Keratinocyte (primary cell): Measurements from ENCODE around the gene DGKA. TPM values are rescaled to one million over a fixed set of nuclear protein-coding genes. Genes with fewer than 3 reads are reported as not detected.

ENCODE experiments used
- DNase-seq: peaks from one replicate; pipeline ENCODE4 v3.0.0-alpha.2; 2011; ENCODE audit warnings: low read depth, missing footprints, low spot score
- FAIRE-seq: peaks from 2 replicates; lab custom pipeline; 2011; peaks lifted over from hg19 to GRCh38; lab: Jason Lieb, UNC
- H2AFZ ChIP-seq: 2 replicates; pipeline ENCODE4 v1.6.0; 2012; ENCODE audit warnings: low read length, control low read depth, inconsistent platforms; ENCODE audit not compliant: control insufficient read depth
- H3K27ac ChIP-seq: 2 replicates; pipeline ENCODE4 v1.5.1; 2011; ENCODE audit warnings: low read length; ENCODE audit not compliant: control insufficient read depth, insufficient read depth
- H3K27me3 ChIP-seq: 3 replicates; pipeline ENCODE4 v1.6.0; 2011; ENCODE audit warnings: low read length; ENCODE audit not compliant: control insufficient read depth, insufficient read depth; ENCODE audit errors: extremely low read depth
- H3K36me3 ChIP-seq, 2 experiments: 2 replicates in 1 of 2; 3 replicates in 1 of 2; pipeline ENCODE4 v1.5.1; 2011; ENCODE audit warnings: low read length in 2 of 2, mild to moderate bottlenecking in 1 of 2; ENCODE audit not compliant: control insufficient read depth in 2 of 2, insufficient read depth in 2 of 2; ENCODE audit errors: extremely low read depth in 1 of 2
- H3K4me1 ChIP-seq: 3 replicates; pipeline ENCODE4 v1.5.1; 2011; ENCODE audit warnings: low read length; ENCODE audit not compliant: control insufficient read depth, insufficient read depth; ENCODE audit errors: extremely low read depth
- H3K4me2 ChIP-seq: 3 replicates; pipeline ENCODE4 v1.6.0; 2011; ENCODE audit warnings: low read depth, low read length; ENCODE audit not compliant: control insufficient read depth, insufficient read depth; ENCODE audit errors: extremely low read depth
- H3K4me3 ChIP-seq, 3 experiments: fragments of 200-600 bp in 1 of 3; sonication (generic) in 1 of 3; 2 replicates in 2 of 3; 3 replicates in 1 of 3; pipeline ENCODE4 v1.5.1; 2011 to 2016; ENCODE audit warnings: low read length in 3 of 3, mild to moderate bottlenecking in 3 of 3, control low read depth in 2 of 3, inconsistent platforms in 1 of 3, low read depth in 1 of 3, mixed read lengths in 1 of 3, mixed run types in 1 of 3, moderate library complexity in 1 of 3; ENCODE audit not compliant: control insufficient read depth in 2 of 3, insufficient read depth in 2 of 3; ENCODE audit errors: extremely low read depth in 1 of 3
- H3K79me2 ChIP-seq: 2 replicates; pipeline ENCODE4 v1.6.0; 2012; ENCODE audit warnings: low read length; ENCODE audit not compliant: control insufficient read depth, insufficient read depth
- H3K9ac ChIP-seq: 3 replicates; pipeline ENCODE4 v1.6.0; 2011; ENCODE audit warnings: low read length; ENCODE audit not compliant: control insufficient read depth, insufficient read depth; ENCODE audit errors: extremely low read depth
- H3K9me1 ChIP-seq: 3 replicates; pipeline ENCODE4 v1.6.0; 2011; ENCODE audit warnings: low read length; ENCODE audit not compliant: control insufficient read depth, insufficient read depth; ENCODE audit errors: extremely low read depth
- H3K9me3 ChIP-seq: 2 replicates; pipeline ENCODE4 v1.5.1; 2012; ENCODE audit warnings: low read depth, low read length; ENCODE audit not compliant: control insufficient read depth
- H4K20me1 ChIP-seq: 3 replicates; pipeline ENCODE4 v1.6.0; 2011; ENCODE audit warnings: low read length; ENCODE audit not compliant: control insufficient read depth, insufficient read depth; ENCODE audit errors: extremely low read depth
- CTCF ChIP-seq, 3 experiments: IDR thresholded peaks in 1 of 3; conservative IDR thresholded peaks in 1 of 3; optimal IDR thresholded peaks in 1 of 3; 2 replicates in 2 of 3; 3 replicates in 1 of 3; pipeline versions ENCODE3 to v1.5.1; 2011; ENCODE audit warnings: low read length in 3 of 3, mild to moderate bottlenecking in 3 of 3, moderate library complexity in 2 of 3, control low read depth in 1 of 3, inconsistent platforms in 1 of 3; ENCODE audit not compliant: insufficient read depth in 2 of 3; ENCODE audit errors: extremely low read depth in 1 of 3
- EZH2 ChIP-seq: IDR thresholded peaks from one replicate; pipeline ENCODE4 v1.6.1; 2012; ENCODE audit warnings: inconsistent platforms, mild to moderate bottlenecking, low read length, moderate library complexity
- dilution Hi-C: fragments of 300-500 bp; cut with MboI; formaldehyde crosslinking; loops from one replicate; pipeline ENCODE4 v1.7.0; 2020; ENCODE audit warnings: low sequenced_read_pairs; ENCODE audit not compliant: extremely low pct_ligation_motif_present
- polyA plus RNA-seq, 5 experiments: library from polyadenylated mRNA; depleted of rRNA in 3 of 5; stranded (reverse) in 3 of 5; stranded (forward) in 1 of 5; unstranded in 1 of 5; fragments of >200 nt; gene quantifications; 1 replicate in 1 of 5; 2 replicates in 3 of 5; 3 replicates in 1 of 5; pipeline versions ENCODE4 v1.2.1 to v1.2.3, GENCODE V29; 2011 to 2012; ENCODE audit warnings: missing spikeins in 2 of 5, low read depth in 1 of 5, low replicate concordance in 1 of 5

Gene DGKA
- polyA plus RNA-seq, 1 donor (not counting 4 experiments of a cell fraction or from before 2014, with no cell fraction given): 174 TPM

DNA sequence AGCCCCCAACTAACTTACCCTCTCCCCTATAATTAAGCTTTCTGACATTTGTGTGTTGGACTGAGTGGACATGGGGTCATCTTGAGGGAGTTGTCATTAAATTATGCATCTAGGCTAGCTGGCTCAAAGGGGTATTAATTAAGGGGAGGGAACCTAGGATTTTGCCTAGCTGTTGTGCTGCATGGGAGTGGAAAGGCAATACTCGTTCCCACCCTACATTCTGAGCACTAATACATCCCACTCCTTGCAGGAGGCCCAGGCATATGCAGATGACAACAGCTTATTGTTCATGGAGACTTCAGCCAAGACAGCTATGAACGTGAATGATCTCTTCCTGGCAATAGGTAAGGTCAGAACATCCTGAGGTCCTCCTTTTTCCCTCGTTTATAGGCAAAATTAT lies 60.1 kb downstream of the DGKA start:
- no peak for FAIRE-seq
- no peak for TF ChIP-seq EZH2
- no peak for TF ChIP-seq CTCF (optimal IDR thresholded peaks at IDR 0.05 in 1 of 3, IDR thresholded peaks at IDR 0.05 in 1 of 3, conservative IDR thresholded peaks at IDR 0.05 in 1 of 3; ENCODE audit: extremely low read depth in 1 of 3, insufficient read depth in 2 of 3, low read length in 3 of 3)
- no peak overlapping the region for H3K4me2 ChIP-seq
- no peaks in the 10 kb centered on the region for H4K20me1 ChIP-seq
- no peaks in the 10 kb centered on the region for H3K27me3 ChIP-seq
- no peak overlapping the region for H3K4me3 ChIP-seq
- H2AFZ ChIP-seq: no peak overlapping the region
- no peak overlapping the region for H3K9ac ChIP-seq
- H3K79me2 ChIP-seq: no peaks in the 10 kb centered on the region
- H3K36me3 ChIP-seq: peaks cover 41 to 42% of the 10 kb centered on the region in 2 experiments
- no peak overlapping the region for H3K27ac ChIP-seq
- dilution Hi-C loops: no loop called here
- no peak for DNase-seq
- no peaks in the 10 kb centered on the region for H3K9me3 ChIP-seq
- H3K4me1 ChIP-seq: no peaks in the 10 kb centered on the region
- no peaks in the 10 kb centered on the region for H3K9me1 ChIP-seq

- Histone ChIP-seq H3K27ac (no peak overlapping the region), H3K4me3 (no peak overlapping the region), H3K4me1 (peaks cover 6% of the 10 kb centered on the region), H3K4me2 (no peak overlapping the region), H3K36me3 (peaks cover 37 to 41% of the 10 kb centered on the region in 2 experiments), H3K79me2 (no peaks in the 10 kb centered on the region), H2AFZ (no peak overlapping the region), H4K20me1 (no peaks in the 10 kb centered on the region), H3K9ac (no peak overlapping the region), H3K27me3 (no peaks in the 10 kb centered on the region), H3K9me1 (no peaks in the 10 kb centered on the region), H3K9me3 (no peaks in the 10 kb centered on the region)
- DNase-seq (no peak), FAIRE-seq (no peak)
- no peak for TF ChIP-seq EZH2
- TF ChIP-seq CTCF (optimal IDR thresholded peaks at IDR 0.05 in 1 of 3, IDR thresholded peaks at IDR 0.05 in 1 of 3, conservative IDR thresholded peaks at IDR 0.05 in 1 of 3; ENCODE audit: extremely low read depth in 1 of 3, insufficient read depth in 2 of 3, low read length in 3 of 3): no peak
- dilution Hi-C loops: no loop called here
Measured at GRCh38 chr12:55993230-55993853, 62.4 kb downstream of the DGKA start.
